Prostate gland (tissue), 2 donors: ENCODE data around the gene DLST. TPM values are rescaled to one million over a fixed set of nuclear protein-coding genes. Genes with fewer than 3 reads are reported as not detected.

Experiments used
- DNase-seq: peaks from one replicate; pipeline ENCODE4 v3.0.0-alpha.2; 2019; ENCODE audit warnings: low spot score
- H3K27ac ChIP-seq, 2 donors: fragments of 200-600 bp; sonication (generic); 2 replicates each; pipeline ENCODE4 v1.5.1; 2017 to 2019
- H3K27me3 ChIP-seq: fragments of 200-600 bp; sonication (generic); replicated peaks from 2 replicates; pipeline ENCODE4 v1.5.1; 2019; ENCODE audit not compliant: insufficient read depth
- H3K36me3 ChIP-seq, 2 donors: fragments of 200-600 bp; sonication (generic); 1 replicate in 1 of 2; 2 replicates in 1 of 2; pipeline versions ENCODE4 v1.5.1 to v1.8.1; 2017 to 2019
- H3K4me1 ChIP-seq: fragments of 200-600 bp; sonication (generic); replicated peaks from 2 replicates; pipeline ENCODE4 v1.5.1; 2019
- H3K4me3 ChIP-seq, 2 donors: fragments of 200-600 bp; sonication (generic); 2 replicates each; pipeline ENCODE4 v1.5.1; 2017 to 2019
- H3K9me3 ChIP-seq: fragments of 200-600 bp; sonication (generic); 2 replicates; pipeline ENCODE4 v1.5.1; 2017
- POLR2A ChIP-seq: fragments of 450-650 bp; IDR thresholded peaks from one replicate; pipeline ENCODE4 v1.6.1; 2016; ENCODE audit warnings: antibody characterized with exemption, mild to moderate bottlenecking
- POLR2AphosphoS5 ChIP-seq: sonication (generic); formaldehyde crosslinking; IDR thresholded peaks from one replicate; pipeline ENCODE4 v1.6.1; 2017; ENCODE audit warnings: antibody characterized with exemption
- WGBS: methylation state at CpG from one replicate; pipeline ENCODE4 v1.1.5; 2018; 5-methylcytosine and 5-hydroxymethylcytosine counted together
- intact Hi-C: fragments of 100-400 bp; cut with DNase I; formaldehyde crosslinking; loops from one replicate; pipeline ENCODE4 v1.14.2; 2022
- total RNA-seq, 2 donors: library from RNA; depleted of rRNA; stranded (reverse); fragments of >200 nt; gene quantifications; one replicate each; pipeline ENCODE4 v1.1.0, GENCODE V29; 2016
- TF ChIP-seq, protein P1 (sequence below), 4 experiments: fragments of 200-600 bp in 2 of 4; fragments of 450-650 bp in 2 of 4; sonication (generic) in 2 of 4; IDR thresholded peaks; 1 replicate in 3 of 4; 2 replicates in 1 of 4; pipeline ENCODE4 v1.5.1; 2016 to 2019; ENCODE audit warnings: antibody characterized with exemption in 4 of 4, mild to moderate bottlenecking in 2 of 4, moderate library complexity in 2 of 4

Gene DLST
- total RNA-seq, 2 donors from 2014 or later = 44.9 to 93.0 TPM

GRCh38 chr14:74907744-74908143 lies 26.0 kb downstream of the DLST start:
- Histone ChIP-seq H3K9me3 (no peaks in the 10 kb centered on the region), H3K4me3 (no peak overlapping the region), H3K27ac (no peak overlapping the region), H3K36me3 (peaks cover 0 to 2% of the 10 kb centered on the region in 2 donors), H3K4me1 (no peaks in the 10 kb centered on the region), H3K27me3 (no peaks in the 10 kb centered on the region)
- 25% methylated on average over 6 of the region's 6 CpGs for WGBS
- no peak for TF ChIP-seq POLR2A
- TF ChIP-seq, protein P1, sequence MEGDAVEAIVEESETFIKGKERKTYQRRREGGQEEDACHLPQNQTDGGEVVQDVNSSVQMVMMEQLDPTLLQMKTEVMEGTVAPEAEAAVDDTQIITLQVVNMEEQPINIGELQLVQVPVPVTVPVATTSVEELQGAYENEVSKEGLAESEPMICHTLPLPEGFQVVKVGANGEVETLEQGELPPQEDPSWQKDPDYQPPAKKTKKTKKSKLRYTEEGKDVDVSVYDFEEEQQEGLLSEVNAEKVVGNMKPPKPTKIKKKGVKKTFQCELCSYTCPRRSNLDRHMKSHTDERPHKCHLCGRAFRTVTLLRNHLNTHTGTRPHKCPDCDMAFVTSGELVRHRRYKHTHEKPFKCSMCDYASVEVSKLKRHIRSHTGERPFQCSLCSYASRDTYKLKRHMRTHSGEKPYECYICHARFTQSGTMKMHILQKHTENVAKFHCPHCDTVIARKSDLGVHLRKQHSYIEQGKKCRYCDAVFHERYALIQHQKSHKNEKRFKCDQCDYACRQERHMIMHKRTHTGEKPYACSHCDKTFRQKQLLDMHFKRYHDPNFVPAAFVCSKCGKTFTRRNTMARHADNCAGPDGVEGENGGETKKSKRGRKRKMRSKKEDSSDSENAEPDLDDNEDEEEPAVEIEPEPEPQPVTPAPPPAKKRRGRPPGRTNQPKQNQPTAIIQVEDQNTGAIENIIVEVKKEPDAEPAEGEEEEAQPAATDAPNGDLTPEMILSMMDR (IDR thresholded peaks at IDR 0.05) = no peak
- TF ChIP-seq POLR2AphosphoS5 = no peak
- DNase-seq = no peak
- intact Hi-C loops = no loop called here

DNA sequence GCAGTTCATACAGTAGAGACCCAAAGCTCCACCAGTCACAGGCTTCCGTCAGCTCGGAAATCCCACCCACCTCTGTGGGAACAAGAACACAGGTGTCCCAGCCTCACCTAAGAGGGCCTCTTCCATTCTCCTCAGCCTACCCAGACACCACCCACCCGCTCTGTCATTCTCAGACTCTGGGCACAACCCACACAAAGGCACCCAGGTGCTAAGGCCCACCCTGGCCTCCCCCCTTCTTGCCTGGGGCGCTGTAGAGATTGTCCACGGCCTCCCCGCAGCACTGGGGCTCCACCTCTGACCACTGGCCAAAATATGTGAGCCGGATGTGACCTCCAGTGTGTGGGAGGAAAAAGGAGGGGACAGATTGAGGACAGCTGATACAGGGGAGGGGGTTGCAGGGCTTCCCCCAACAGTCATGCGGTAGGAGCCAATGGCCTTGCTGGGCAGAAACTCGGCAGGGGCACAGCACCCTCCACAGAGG lies 27.2 kb downstream of the DLST start:
- intact Hi-C loops = no loop called here
- H3K27ac ChIP-seq = no peak overlapping the region
- H3K36me3 ChIP-seq = no peaks in the 10 kb centered on the region
- H3K4me3 ChIP-seq = no peak overlapping the region
- no peaks in the 10 kb centered on the region for H3K9me3 ChIP-seq
- DNase-seq = no peak
- TF ChIP-seq POLR2A = no peak
- TF ChIP-seq POLR2AphosphoS5 = no peak
- H3K4me1 ChIP-seq = no peaks in the 10 kb centered on the region
- H3K27me3 ChIP-seq = no peaks in the 10 kb centered on the region
- 86% methylated on average over 9 of the region's 9 CpGs for WGBS

GRCh38 chr14:74909501-74909900 lies 27.8 kb downstream of the DLST start:
- no peak for DNase-seq
- Histone ChIP-seq H3K4me1 (no peaks in the 10 kb centered on the region), H3K4me3 (no peak overlapping the region), H3K27ac (no peak overlapping the region), H3K36me3 (no peaks in the 10 kb centered on the region), H3K9me3 (no peaks in the 10 kb centered on the region), H3K27me3 (no peaks in the 10 kb centered on the region)
- intact Hi-C loops = no loop called here
- TF ChIP-seq POLR2AphosphoS5 (no peak), POLR2A (no peak)
- TF ChIP-seq, protein P1 (IDR thresholded peaks at IDR 0.05) = no peak
- 88% methylated on average over 14 of the region's 14 CpGs for WGBS

DNA sequence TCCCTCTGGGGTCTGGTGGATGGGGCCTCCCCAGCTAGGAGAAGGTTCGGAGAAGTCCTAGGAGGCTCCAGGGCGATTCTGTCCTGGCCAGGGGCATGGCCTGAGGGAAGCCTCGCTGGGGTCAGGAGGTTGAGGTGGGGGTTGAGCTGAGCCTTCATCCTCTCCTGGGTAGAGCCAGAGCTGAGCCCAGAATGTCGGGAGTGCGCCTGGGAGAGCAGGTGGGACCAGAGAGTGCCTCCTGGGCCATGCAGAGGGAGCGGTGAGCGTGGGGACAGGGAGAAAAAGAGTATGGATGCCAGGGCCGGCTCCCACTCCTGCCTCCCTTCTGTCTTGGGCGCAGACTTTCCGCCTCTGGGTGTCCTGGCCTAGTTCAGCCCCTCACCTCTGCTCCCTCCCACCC lies 28.2 kb downstream of the DLST start:
- no peaks in the 10 kb centered on the region for H3K4me1 ChIP-seq
- H3K36me3 ChIP-seq = no peaks in the 10 kb centered on the region
- no peak overlapping the region for H3K4me3 ChIP-seq
- H3K9me3 ChIP-seq = no peaks in the 10 kb centered on the region
- WGBS = 92% methylated on average over 10 of the region's 10 CpGs
- no peak overlapping the region for H3K27ac ChIP-seq
- no peaks in the 10 kb centered on the region for H3K27me3 ChIP-seq
- DNase-seq = no peak
- TF ChIP-seq POLR2A (no peak), POLR2AphosphoS5 (no peak)
- TF ChIP-seq, protein P1 (IDR thresholded peaks at IDR 0.05) = no peak
- intact Hi-C loops = no loop called here

- no peak overlapping the region for H3K4me3 ChIP-seq
- no peaks in the 10 kb centered on the region for H3K36me3 ChIP-seq
- no peaks in the 10 kb centered on the region for H3K9me3 ChIP-seq
- DNase-seq = no peak
- H3K27me3 ChIP-seq = no peaks in the 10 kb centered on the region
- no peak overlapping the region for H3K27ac ChIP-seq
- TF ChIP-seq, protein P1 (IDR thresholded peaks at IDR 0.05) = no peak
- TF ChIP-seq POLR2AphosphoS5 (no peak), POLR2A (no peak)
- intact Hi-C loops = no loop called here
- no peaks in the 10 kb centered on the region for H3K4me1 ChIP-seq
- WGBS = 71% methylated on average over 10 of the region's 10 CpGs
Observed at GRCh38 chr14:74910556-74910955, 28.8 kb downstream of the DLST start.
